IMR-90 (cell line): ENCODE data around the gene NR1I3. TPM values are rescaled to one million over a fixed set of nuclear protein-coding genes. Genes with fewer than 3 reads are reported as not detected.

Source experiments
- ATAC-seq: fragments of 200-7000 bp; cut with Tn5 transposase; 2 replicates; pipeline ENCODE4 v1.9.1; 2020; ENCODE audit warnings: low read depth, mild to moderate bottlenecking, moderate library complexity
- BruUV-seq: library from RNA; stranded (reverse); fragments of 400-500 nt; replicated peaks from 2 replicates; lab custom pipeline; 2021; lab: Mats Ljungman, UMichigan
- CTCF ChIA-PET: fragments of 300-600 bp; formaldehyde crosslinking; extraction: SDS; loops from one replicate; lab custom pipeline; 2021; ENCODE audit warnings: antibody characterized with exemption; lab: Yijun Ruan, JAX
- POLR2A ChIA-PET: fragments of 300-600 bp; sonication (Branson Sonifier 250); formaldehyde crosslinking; loops from one replicate; lab custom pipeline; 2022; ENCODE audit warnings: antibody characterized with exemption; ENCODE audit not compliant: unreplicated experiment; lab: Charles Lee
- DNase-seq: peaks from one replicate; pipeline ENCODE4 v3.0.0; 2013
- H2AFZ ChIP-seq: replicated peaks from 2 replicates; pipeline ENCODE3; 2013; ENCODE audit warnings: low read length, mild to moderate bottlenecking; ENCODE audit not compliant: poor library complexity
- H2AK5ac ChIP-seq: 2 replicates; pipeline ENCODE4 v1.6.1; 2013; ENCODE audit warnings: low read depth, low read length, inconsistent platforms
- H2AK9ac ChIP-seq: replicated peaks from 2 replicates; pipeline ENCODE3; 2013; ENCODE audit warnings: mild to moderate bottlenecking, low read depth, low read length, moderate library complexity; ENCODE audit not compliant: poor library complexity
- H2BK120ac ChIP-seq: 2 replicates; pipeline ENCODE4 v1.6.1; 2013; ENCODE audit warnings: low read depth, low read length, inconsistent platforms
- H2BK15ac ChIP-seq: 3 replicates; pipeline ENCODE4 v1.6.1; 2013; ENCODE audit warnings: low read depth, low read length, inconsistent platforms
- H2BK20ac ChIP-seq: 2 replicates; pipeline ENCODE4 v1.6.1; 2013; ENCODE audit warnings: low read depth, mild to moderate bottlenecking, inconsistent platforms, low read length, moderate library complexity
- H2BK5ac ChIP-seq: 2 replicates; pipeline ENCODE4 v1.6.1; 2013; ENCODE audit warnings: mild to moderate bottlenecking, low read depth, low read length, inconsistent platforms; ENCODE audit not compliant: poor library complexity, severe bottlenecking
- H3K14ac ChIP-seq: replicated peaks from 2 replicates; pipeline ENCODE4 v1.6.1; 2013; ENCODE audit warnings: low read depth, low read length, inconsistent platforms
- H3K18ac ChIP-seq: 2 replicates; pipeline ENCODE4 v1.6.1; 2013; ENCODE audit warnings: low read depth, low read length, control low read depth
- H3K23ac ChIP-seq: 2 replicates; pipeline ENCODE4 v1.6.1; 2013; ENCODE audit warnings: low read depth, low read length, inconsistent platforms
- H3K27ac ChIP-seq: 2 replicates; pipeline ENCODE4 v1.5.1; 2013; ENCODE audit warnings: mild to moderate bottlenecking, control low read depth, low read length; ENCODE audit not compliant: insufficient read depth
- H3K27me3 ChIP-seq: 2 replicates; pipeline ENCODE4 v1.6.1; 2013; ENCODE audit warnings: low read length; ENCODE audit not compliant: control insufficient read depth, insufficient read depth
- H3K36me3 ChIP-seq: 2 replicates; pipeline ENCODE4 v1.6.1; 2013; ENCODE audit warnings: low read length, mixed read lengths; ENCODE audit not compliant: control insufficient read depth, insufficient read depth
- H3K4ac ChIP-seq: 2 replicates; pipeline ENCODE4 v1.6.1; 2013; ENCODE audit warnings: low read depth, low read length, inconsistent platforms
- H3K4me1 ChIP-seq: 2 replicates; pipeline ENCODE4 v1.6.1; 2013; ENCODE audit warnings: low read length, mixed read lengths; ENCODE audit not compliant: control insufficient read depth, insufficient read depth
- H3K4me2 ChIP-seq: 2 replicates; pipeline ENCODE4 v1.6.1; 2013; ENCODE audit warnings: low read depth, mild to moderate bottlenecking, control low read depth, low read length, moderate library complexity
- H3K4me3 ChIP-seq: 2 replicates; pipeline ENCODE4 v1.5.1; 2013; ENCODE audit warnings: low read depth, mild to moderate bottlenecking, control low read depth, low read length, moderate library complexity; ENCODE audit not compliant: insufficient read depth
- H3K56ac ChIP-seq: 2 replicates; pipeline ENCODE4 v1.6.1; 2013; ENCODE audit warnings: low read length, inconsistent platforms; ENCODE audit not compliant: insufficient read depth; ENCODE audit errors: extremely low read depth
- H3K79me1 ChIP-seq, 2 experiments: 2 replicates each; pipeline ENCODE4 v1.6.1; 2013; ENCODE audit warnings: low read length in 2 of 2, inconsistent platforms in 1 of 2, low read depth in 1 of 2
- H3K9ac ChIP-seq: 2 replicates; pipeline ENCODE4 v1.6.1; 2013; ENCODE audit warnings: low read depth, low read length, control low read depth
- H3K9me1 ChIP-seq: 2 replicates; pipeline ENCODE4 v1.6.1; 2013; ENCODE audit warnings: low read length, inconsistent platforms; ENCODE audit not compliant: insufficient read depth
- H3K9me3 ChIP-seq: 2 replicates; pipeline ENCODE4 v1.6.1; 2013; ENCODE audit warnings: low read length; ENCODE audit not compliant: control insufficient read depth, insufficient read depth
- H4K20me1 ChIP-seq: 2 replicates; pipeline ENCODE4 v1.6.1; 2013; ENCODE audit warnings: low read length, inconsistent platforms; ENCODE audit not compliant: insufficient read depth
- H4K5ac ChIP-seq: 2 replicates; pipeline ENCODE4 v1.6.1; 2013; ENCODE audit warnings: mild to moderate bottlenecking, low read depth, low read length, control low read depth
- H4K8ac ChIP-seq, 2 experiments: 2 replicates each; pipeline ENCODE4 v1.6.1; 2013; ENCODE audit warnings: low read depth in 2 of 2, low read length in 2 of 2, control low read depth in 1 of 2, inconsistent platforms in 1 of 2
- H4K91ac ChIP-seq: 2 replicates; pipeline ENCODE4 v1.6.1; 2013; ENCODE audit warnings: low read depth, low read length, inconsistent platforms; ENCODE audit not compliant: insufficient read depth
- BHLHE40 ChIP-seq: fragments of 150-350 bp; IDR thresholded peaks from 2 replicates; pipeline ENCODE4 v1.6.1; 2016; ENCODE audit warnings: mild to moderate bottlenecking, low read depth, low read length
- CEBPB ChIP-seq: IDR thresholded peaks from 2 replicates; pipeline ENCODE4 v1.6.1; 2012; ENCODE audit warnings: low read depth, low read length, improper control_type of control experiment
- CHD1 ChIP-seq: IDR thresholded peaks from 2 replicates; pipeline ENCODE4 v1.6.1; 2012; ENCODE audit warnings: low read depth, low read length, improper control_type of control experiment
- CTCF ChIP-seq: conservative IDR thresholded peaks from 2 replicates; pipeline ENCODE4 v1.5.1; 2012; ENCODE audit warnings: mild to moderate bottlenecking, low read depth, low read length, improper control_type of control experiment
- MAFK ChIP-seq: IDR thresholded peaks from 2 replicates; pipeline ENCODE4 v1.6.1; 2012; ENCODE audit warnings: low read depth, low read length, improper control_type of control experiment
- MAZ ChIP-seq: IDR thresholded peaks from 2 replicates; pipeline ENCODE4 v1.6.1; 2012; ENCODE audit warnings: low read depth, mild to moderate bottlenecking, low read length, improper control_type of control experiment, moderate library complexity, borderline replicate concordance
- POLR2A ChIP-seq: IDR thresholded peaks from 2 replicates; pipeline ENCODE4 v1.6.1; 2012; ENCODE audit warnings: mild to moderate bottlenecking, low read depth, low read length
- RCOR1 ChIP-seq: IDR thresholded peaks from 2 replicates; pipeline ENCODE4 v1.6.1; 2012; ENCODE audit warnings: mild to moderate bottlenecking, low read length, improper control_type of control experiment; ENCODE audit not compliant: insufficient replicate concordance
- RFX5 ChIP-seq: IDR thresholded peaks from 2 replicates; pipeline ENCODE4 v1.8.0; 2012; ENCODE audit warnings: low read depth, mild to moderate bottlenecking, low read length, moderate library complexity
- SMC3 ChIP-seq: fragments of 150-350 bp; IDR thresholded peaks from 2 replicates; pipeline ENCODE4 v1.6.1; 2016; ENCODE audit warnings: low read depth, mild to moderate bottlenecking, antibody characterized with exemption, low read length, moderate library complexity
- USF2 ChIP-seq: fragments of 150-350 bp; IDR thresholded peaks from 2 replicates; pipeline ENCODE4 v1.6.1; 2017; ENCODE audit warnings: mild to moderate bottlenecking, antibody characterized with exemption, low read length, low read depth
- WGBS, 2 experiments: methylation state at CpG; one replicate each; pipeline versions ENCODE4 v1.1.5 to v1.1.7; 2013; ENCODE audit warnings: missing lambda C conversion rate in 2 of 2; ENCODE audit not compliant: insufficient read length in 1 of 2; ENCODE audit errors: extremely low coverage in 2 of 2; 5-methylcytosine and 5-hydroxymethylcytosine counted together
- dilution Hi-C: fragments of 300-500 bp; cut with HindIII; formaldehyde crosslinking; loops from one replicate; pipeline ENCODE4 v1.14.3; 2018; ENCODE audit warnings: low sequenced_read_pairs; ENCODE audit not compliant: unreplicated experiment
- in situ Hi-C: fragments of 300-500 bp; cut with MboI; formaldehyde crosslinking; loops from 3 replicates; pipeline ENCODE4 v1.14.3; 2019; ENCODE audit warnings: low sequenced_read_pairs, inconsistent platforms, mixed read lengths
- intact Hi-C: fragments of 100-400 bp; cut with micrococcal nuclease; formaldehyde crosslinking; loops from 2 replicates; pipeline ENCODE4 v1.10.0; 2022
- polyA plus RNA-seq, 3 experiments: library from polyadenylated mRNA; depleted of rRNA; stranded (reverse); fragments of >200 nt; gene quantifications; 2 replicates each; pipeline ENCODE4 v1.2.3, GENCODE V29; 2012; ENCODE audit warnings: low replicate concordance in 1 of 3
- total RNA-seq: library from RNA; depleted of rRNA; stranded (reverse); fragments of >200 nt; gene quantifications from 2 replicates; pipeline ENCODE4 v1.2.3, GENCODE V29; 2012

NR1I3 gene
- total and polyA plus RNA-seq, 2 of the 4 experiments (the other 2 are of a cell fraction), result not detected

- no CpG with 5 or more reads among the region's 3 CpGs for WGBS, 2 experiments
- intact Hi-C loops (no loop called here), dilution Hi-C loops (no loop called here), in situ Hi-C loops (no loop called here)
- Histone ChIP-seq H3K9me3 (no peaks in the 10 kb centered on the region), H3K4ac (no peak overlapping the region), H3K56ac (no peak overlapping the region), H2AFZ (no peak overlapping the region), H2BK15ac (no peak overlapping the region), H3K9ac (no peak overlapping the region), H3K4me1 (no peaks in the 10 kb centered on the region), H4K5ac (no peak overlapping the region), H2BK20ac (no peak overlapping the region), H3K36me3 (no peaks in the 10 kb centered on the region), H4K20me1 (no peaks in the 10 kb centered on the region), H3K23ac (no peak overlapping the region), H2BK120ac (no peak overlapping the region), H3K9me1 (no peaks in the 10 kb centered on the region), H4K8ac (no peak overlapping the region), H3K4me3 (no peak overlapping the region), H3K4me2 (no peak overlapping the region), H2AK9ac (no peak overlapping the region), H2BK5ac (no peak overlapping the region), H3K18ac (no peak overlapping the region), H3K27me3 (peaks cover 7% of the 10 kb centered on the region), H3K14ac (no peak overlapping the region), H2AK5ac (no peak overlapping the region), H3K79me1 (no peaks in the 10 kb centered on the region), H4K91ac (no peak overlapping the region), H3K27ac (no peak overlapping the region)
- no peak for TF ChIP-seq CHD1
- TF ChIP-seq BHLHE40, result no peak
- TF ChIP-seq MAZ, result no peak
- TF ChIP-seq RFX5, result no peak
- no peak for TF ChIP-seq POLR2A
- TF ChIP-seq USF2, result no peak
- no peak for TF ChIP-seq CTCF
- TF ChIP-seq SMC3, result no peak
- TF ChIP-seq MAFK, result no peak
- no peak for TF ChIP-seq CEBPB
- TF ChIP-seq RCOR1, result no peak
- ChIA-PET CTCF (no interaction called here), POLR2A (no interaction called here)
- DNase-seq (no peak), ATAC-seq (no peak; the same call in 1 of the 2 replicates)
- no TSS peak for BruUV-seq
Measured at GRCh38 chr1:161266202-161266601, 28.2 kb upstream of the NR1I3 start.
